Astrocyte of the spinal cord (primary cell): ENCODE data around the gene UBE2G2.

Experiments used
- DNase-seq: peaks from one replicate; pipeline ENCODE4 v3.0.0; 2011; ENCODE audit warnings: low read depth, low spot score
- H3K4me3 ChIP-seq: 2 replicates; pipeline ENCODE4 v1.5.1; 2011; ENCODE audit warnings: low read depth, mild to moderate bottlenecking, low read length, moderate library complexity
- in situ Hi-C: cut with HindIII; loops from 2 replicates; pipeline ENCODE4 v1.10.0; 2017; ENCODE audit warnings: low sequenced_read_pairs
- TF ChIP-seq, protein P1 (sequence below): IDR thresholded peaks from 2 replicates; pipeline ENCODE4 v1.5.1; 2012; ENCODE audit warnings: low read depth, mild to moderate bottlenecking, low read length, inconsistent platforms

Gene UBE2G2

DNA sequence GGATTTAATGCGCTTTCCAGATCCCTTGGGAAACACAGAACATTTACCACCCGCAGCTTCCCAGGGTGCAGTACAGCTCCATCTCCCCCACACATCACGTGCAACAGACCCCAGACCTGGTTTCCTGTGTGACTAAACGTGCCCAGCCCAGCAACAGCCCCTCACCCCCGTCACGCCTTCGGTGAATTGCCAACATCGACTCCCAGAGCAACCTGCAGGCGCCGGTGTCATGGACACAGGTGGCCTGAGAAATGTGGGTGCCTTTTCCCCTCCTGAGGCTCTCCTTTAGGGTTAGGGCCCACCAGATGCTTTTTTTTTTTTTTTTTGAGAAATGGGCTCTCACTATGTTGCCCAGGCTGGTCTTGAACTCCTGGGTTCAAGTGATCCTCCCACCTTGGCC lies 40.5 kb upstream of the UBE2G2 start:
- H3K4me3 ChIP-seq: no peak overlapping the region
- in situ Hi-C loops: no loop called here
- TF ChIP-seq, protein P1, sequence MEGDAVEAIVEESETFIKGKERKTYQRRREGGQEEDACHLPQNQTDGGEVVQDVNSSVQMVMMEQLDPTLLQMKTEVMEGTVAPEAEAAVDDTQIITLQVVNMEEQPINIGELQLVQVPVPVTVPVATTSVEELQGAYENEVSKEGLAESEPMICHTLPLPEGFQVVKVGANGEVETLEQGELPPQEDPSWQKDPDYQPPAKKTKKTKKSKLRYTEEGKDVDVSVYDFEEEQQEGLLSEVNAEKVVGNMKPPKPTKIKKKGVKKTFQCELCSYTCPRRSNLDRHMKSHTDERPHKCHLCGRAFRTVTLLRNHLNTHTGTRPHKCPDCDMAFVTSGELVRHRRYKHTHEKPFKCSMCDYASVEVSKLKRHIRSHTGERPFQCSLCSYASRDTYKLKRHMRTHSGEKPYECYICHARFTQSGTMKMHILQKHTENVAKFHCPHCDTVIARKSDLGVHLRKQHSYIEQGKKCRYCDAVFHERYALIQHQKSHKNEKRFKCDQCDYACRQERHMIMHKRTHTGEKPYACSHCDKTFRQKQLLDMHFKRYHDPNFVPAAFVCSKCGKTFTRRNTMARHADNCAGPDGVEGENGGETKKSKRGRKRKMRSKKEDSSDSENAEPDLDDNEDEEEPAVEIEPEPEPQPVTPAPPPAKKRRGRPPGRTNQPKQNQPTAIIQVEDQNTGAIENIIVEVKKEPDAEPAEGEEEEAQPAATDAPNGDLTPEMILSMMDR: no peak
- no peak for DNase-seq

DNA sequence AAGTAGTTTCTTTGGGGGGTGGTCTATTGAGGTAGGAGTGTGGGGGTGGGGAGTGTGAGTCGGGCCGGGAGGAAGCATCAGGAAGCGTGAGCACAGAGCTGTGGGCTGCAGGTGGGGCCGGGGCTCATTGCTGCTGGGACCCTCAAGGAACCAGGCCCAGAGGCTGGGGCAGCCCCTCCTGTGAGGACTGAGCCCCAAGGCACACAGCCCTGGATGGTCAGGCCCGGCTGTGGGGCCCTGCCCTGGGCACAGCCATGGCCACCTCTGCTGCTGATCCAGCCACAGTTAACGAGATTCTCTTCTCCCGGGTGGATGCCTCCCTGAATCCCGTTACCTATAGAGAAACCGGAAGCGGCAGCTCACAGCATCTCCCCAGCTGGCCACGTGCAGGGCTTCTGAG lies 39.2 kb upstream of the UBE2G2 start:
- H3K4me3 ChIP-seq: no peak overlapping the region
- DNase-seq: no peak
- TF ChIP-seq, protein P1: no peak
- in situ Hi-C loops: no loop called here

DNA sequence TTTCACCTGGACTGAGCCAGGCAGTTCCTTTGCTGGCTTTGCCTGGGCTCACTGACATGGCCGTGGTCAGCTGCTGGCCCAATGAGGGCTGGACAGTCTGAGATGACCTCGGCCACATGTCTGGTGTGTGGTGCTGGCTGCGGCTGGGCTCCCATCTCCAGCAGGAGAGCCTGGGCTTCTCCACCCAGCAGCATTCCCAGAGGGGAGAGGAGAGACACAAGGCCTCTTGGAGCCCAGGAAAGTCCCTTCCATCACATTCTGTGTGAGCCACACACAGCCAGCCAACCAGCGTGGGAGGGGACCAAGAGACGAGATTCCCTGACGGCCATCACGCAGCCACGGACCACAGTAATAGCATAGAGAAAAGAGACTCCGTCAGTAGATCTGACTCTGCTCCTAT lies 37.3 kb upstream of the UBE2G2 start:
- TF ChIP-seq, protein P1: no peak
- no peak for DNase-seq
- H3K4me3 ChIP-seq: no peak overlapping the region
- in situ Hi-C loops: no loop called here

DNA sequence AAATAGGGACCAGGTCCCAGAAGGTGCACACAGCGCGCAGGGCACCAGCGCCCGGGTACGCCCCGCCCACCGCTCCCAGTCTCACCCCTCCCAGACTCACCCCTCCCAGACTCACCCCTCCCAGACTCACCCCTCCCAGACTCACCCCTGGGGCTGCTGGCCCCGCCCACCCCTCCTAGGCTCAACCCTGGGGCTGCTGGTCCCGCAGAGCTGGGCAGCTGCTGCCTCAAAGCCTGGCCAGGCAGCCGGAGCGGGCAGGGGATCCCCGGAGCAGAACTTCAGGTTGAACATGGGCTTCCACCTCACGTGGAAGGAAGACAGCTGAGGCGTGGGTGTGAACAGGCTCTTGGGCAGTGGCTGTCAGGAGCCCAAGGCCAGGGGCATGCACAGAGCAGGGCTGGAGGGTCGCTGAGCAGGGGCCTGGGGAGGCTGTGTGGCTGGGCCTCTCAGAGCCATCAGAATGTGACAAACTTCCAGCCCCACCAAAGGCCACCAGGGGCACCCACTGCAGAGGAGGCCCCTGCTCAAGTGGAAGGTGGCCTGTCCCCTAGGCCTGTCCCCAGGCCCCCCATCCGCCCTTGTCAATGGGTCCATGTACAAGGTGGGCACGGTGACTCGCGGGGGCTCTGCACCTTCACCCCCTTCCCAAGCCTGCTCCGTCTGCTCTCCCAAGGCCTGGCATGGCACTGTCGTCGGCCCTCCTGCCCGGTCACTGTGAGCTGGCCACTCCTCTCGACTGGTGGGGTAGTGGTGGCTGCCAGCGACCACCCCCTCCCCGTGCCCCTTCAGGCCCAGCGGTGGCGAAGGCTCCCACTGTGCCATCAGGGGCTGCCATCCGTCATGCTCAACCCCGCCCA lies 36.6 kb upstream of the UBE2G2 start:
- H3K4me3 ChIP-seq: no peak overlapping the region
- no peak for DNase-seq
- in situ Hi-C loops: no loop called here
- TF ChIP-seq, protein P1: no peak

DNA sequence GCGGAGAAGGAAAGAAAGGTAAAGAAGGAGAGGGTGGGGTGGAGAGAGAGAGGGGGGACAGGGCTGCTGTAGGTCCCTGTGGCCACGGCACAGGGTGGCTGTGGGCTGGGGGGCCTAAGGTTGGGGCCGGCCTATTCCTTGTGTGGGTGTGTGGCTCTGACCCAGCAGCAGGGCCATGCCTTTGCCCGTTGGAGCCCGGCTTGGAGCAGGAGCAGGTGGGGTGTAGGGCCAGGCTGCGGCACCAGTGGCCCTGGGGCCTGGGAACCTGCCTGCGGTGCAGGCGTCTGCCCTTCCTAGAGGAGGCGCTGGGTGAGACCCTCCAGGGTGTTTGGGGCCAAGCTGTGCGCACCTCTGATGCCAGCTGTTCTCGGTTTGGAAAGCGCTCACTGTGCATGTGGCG lies 35.9 kb upstream of the UBE2G2 start:
- in situ Hi-C loops: no loop called here
- DNase-seq: no peak
- TF ChIP-seq, protein P1: no peak
- no peak overlapping the region for H3K4me3 ChIP-seq

DNA sequence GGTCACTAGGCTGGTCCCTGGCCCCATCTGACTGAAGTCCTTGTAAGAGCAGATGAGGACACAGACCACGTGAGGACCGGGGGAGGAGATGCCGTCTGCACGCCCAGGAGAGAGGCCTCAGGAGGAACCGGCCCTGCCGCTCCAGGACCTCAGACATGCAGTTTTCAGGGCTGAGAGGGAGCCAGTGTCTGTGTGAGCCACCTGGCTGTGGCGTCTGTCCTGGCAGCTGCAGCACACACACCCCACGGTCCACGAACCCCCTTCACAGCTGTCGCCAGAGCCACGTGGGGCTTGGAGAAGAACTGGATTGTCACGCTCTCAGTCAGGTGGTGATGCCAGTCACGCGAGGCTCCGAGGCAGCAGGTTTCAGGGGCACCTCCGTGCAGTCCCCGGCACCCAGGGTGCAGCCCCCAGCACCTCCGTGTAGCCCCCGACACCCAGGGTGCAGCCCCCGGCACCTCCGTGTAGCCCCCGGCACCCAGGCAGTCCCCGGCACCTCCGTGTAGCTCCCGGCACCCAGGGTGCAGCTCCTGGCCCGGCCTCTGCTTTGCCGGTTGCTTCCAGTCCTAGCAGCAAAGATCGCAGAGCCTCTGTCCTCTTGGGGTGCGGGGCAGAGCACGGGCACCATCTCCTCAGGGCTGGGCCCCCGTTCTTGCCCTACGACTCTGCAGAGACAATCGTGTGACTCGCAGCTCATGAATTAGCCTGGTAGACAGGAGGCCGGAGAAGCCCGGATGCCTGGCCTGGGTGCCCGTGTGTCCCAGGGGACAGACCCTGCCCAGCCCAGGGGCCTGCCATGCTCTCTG lies 35.2 kb upstream of the UBE2G2 start:
- in situ Hi-C loops: no loop called here
- no peak overlapping the region for H3K4me3 ChIP-seq
- TF ChIP-seq, protein P1: no peak
- DNase-seq: no peak
